Activated CD8-positive, alpha-beta T cell treated with anti-CD3 and anti-CD28 coated beads, Interleukin-2, amount 10 ng/mL, durations not matched to agents 7 days and 5 days (primary cell): ENCODE results near the gene PLPP4. TPM values are rescaled to one million over a fixed set of nuclear protein-coding genes. Genes with fewer than 3 reads are reported as not detected.

Experiments
- ATAC-seq: fragments of 150-1000 bp; cut with Tn5 transposase; one replicate; pipeline ENCODE4 v1.10.0; 2021; ENCODE audit warnings: moderate library complexity
- CTCF ChIA-PET: fragments of 350-600 bp; sonication (Branson Sonifier 250); formaldehyde crosslinking; loops from one replicate; lab custom pipeline; 2021; ENCODE audit warnings: antibody characterized with exemption; lab: Charles Lee
- POLR2A ChIA-PET: fragments of 350-600 bp; sonication (Branson Sonifier 250); formaldehyde crosslinking; loops from one replicate; lab custom pipeline; 2021; ENCODE audit warnings: antibody characterized with exemption; lab: Charles Lee
- DNase-seq: peaks from one replicate; pipeline ENCODE4 v3.0.0-alpha.2; 2020
- H3K27ac Mint-ChIP-seq: one replicate; pipeline ENCODE4 v1.8.0; 2021; ENCODE audit warnings: mild to moderate bottlenecking, mixed read lengths
- H3K27me3 Mint-ChIP-seq: one replicate; pipeline ENCODE4 v1.8.0; 2021; ENCODE audit warnings: low read depth, mixed read lengths
- H3K36me3 Mint-ChIP-seq: one replicate; pipeline ENCODE4 v1.8.0; 2021; ENCODE audit warnings: low read depth, mixed read lengths
- H3K4me1 Mint-ChIP-seq: one replicate; pipeline ENCODE4 v1.8.0; 2021; ENCODE audit warnings: low read depth, mixed read lengths
- H3K4me3 Mint-ChIP-seq: one replicate; pipeline ENCODE4 v1.8.0; 2021; ENCODE audit warnings: mild to moderate bottlenecking, mixed read lengths
- H3K9me3 Mint-ChIP-seq: one replicate; pipeline ENCODE4 v1.8.0; 2022; ENCODE audit warnings: mixed read lengths; ENCODE audit not compliant: insufficient read depth
- total RNA-seq, 2 experiments: library from RNA; stranded (reverse); gene quantifications; one replicate each; pipeline ENCODE4 v1.2.3, GENCODE V29; 2021

Gene PLPP4
- total RNA-seq, 2 experiments from 2014 or later = not detected

DNA sequence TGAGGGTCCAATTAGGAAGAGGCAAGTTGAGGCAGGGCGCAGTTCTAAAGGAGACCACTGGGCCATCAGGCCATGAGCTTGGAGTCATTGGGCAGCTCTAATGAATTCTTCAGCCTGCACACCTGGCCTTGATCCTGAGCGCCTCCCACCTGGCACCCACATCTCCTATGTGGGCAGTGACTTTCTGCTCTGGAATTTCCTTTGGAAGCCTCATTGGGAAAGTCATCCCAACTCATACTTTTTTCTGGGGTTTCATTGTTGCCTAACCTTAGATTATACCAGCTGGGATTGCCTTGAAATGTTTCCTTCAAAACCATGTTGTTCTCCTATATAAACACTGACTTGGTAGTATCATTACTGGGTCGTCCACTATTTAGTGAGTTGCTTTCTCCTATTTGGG lies 54.1 kb downstream of the PLPP4 start:
- no peaks in the 10 kb centered on the region for H3K27me3 Mint-ChIP-seq
- no peak overlapping the region for H3K4me3 Mint-ChIP-seq
- H3K4me1 Mint-ChIP-seq = peaks cover 7% of the 10 kb centered on the region
- no peak for ATAC-seq
- no peak overlapping the region for H3K27ac Mint-ChIP-seq
- ChIA-PET POLR2A (no interaction called here), CTCF (no interaction called here)
- no peaks in the 10 kb centered on the region for H3K9me3 Mint-ChIP-seq
- H3K36me3 Mint-ChIP-seq = no peaks in the 10 kb centered on the region
- DNase-seq = no peak

DNA sequence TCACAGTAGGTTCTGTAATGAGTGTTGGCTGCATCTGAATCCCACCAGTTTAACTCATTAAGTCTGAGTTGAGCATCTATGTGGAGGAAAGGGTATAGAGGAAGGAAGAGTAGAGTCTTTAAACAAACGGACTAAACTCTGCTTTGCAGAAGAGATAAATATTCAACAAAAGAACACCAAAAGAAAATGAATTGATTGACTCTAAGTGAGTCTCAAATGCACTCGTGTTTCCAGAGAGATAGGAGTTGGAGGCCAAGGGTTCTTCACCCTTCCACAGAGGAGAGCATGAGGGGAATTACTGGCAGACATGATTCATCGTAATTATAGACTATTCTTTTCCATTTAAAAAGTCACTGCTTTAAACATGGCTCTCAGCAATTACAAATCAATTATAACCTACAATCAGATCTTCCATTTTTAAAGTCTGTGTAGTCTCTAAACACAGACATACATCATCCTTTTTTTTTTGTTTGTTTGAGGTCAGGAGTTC lies 56.3 kb downstream of the PLPP4 start:
- Mint-ChIP-seq H3K36me3 (no peaks in the 10 kb centered on the region), H3K27ac (no peak overlapping the region), H3K9me3 (no peaks in the 10 kb centered on the region), H3K4me1 (peaks cover 4% of the 10 kb centered on the region), H3K4me3 (no peak overlapping the region), H3K27me3 (no peaks in the 10 kb centered on the region)
- ATAC-seq (no peak), DNase-seq (no peak)
- CTCF ChIA-PET = no interaction called here
- POLR2A ChIA-PET = no interaction called here

DNA sequence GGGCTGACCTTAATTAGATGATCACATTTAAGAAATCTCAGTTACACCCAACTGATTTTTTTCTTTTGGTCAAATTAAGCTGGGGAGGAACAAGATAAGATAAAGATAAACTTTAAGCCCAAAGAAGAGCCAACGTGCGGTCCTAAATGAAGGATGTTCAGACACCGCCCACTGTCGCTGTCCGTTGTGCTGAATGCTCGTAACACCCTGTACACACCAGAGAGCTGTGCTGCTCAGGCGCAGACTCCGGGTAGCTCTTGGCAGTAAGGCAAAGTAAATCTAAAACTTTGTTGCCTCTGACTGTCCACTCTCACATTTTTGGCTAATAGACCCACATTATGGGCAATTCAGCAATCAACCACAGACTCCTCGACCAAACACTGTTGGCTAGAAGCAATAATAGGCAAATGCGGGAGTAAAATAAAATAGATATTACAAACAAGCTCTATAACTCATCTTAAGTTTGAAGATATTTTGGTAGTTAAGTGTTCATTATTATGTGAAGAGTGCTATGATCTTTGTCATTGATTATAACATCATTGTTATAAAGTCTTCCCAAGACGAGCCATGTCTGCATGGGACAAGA lies 57.1 kb downstream of the PLPP4 start:
- Mint-ChIP-seq H3K4me1 (no peaks in the 10 kb centered on the region), H3K36me3 (no peaks in the 10 kb centered on the region), H3K4me3 (no peak overlapping the region), H3K27ac (no peak overlapping the region), H3K27me3 (no peaks in the 10 kb centered on the region), H3K9me3 (no peaks in the 10 kb centered on the region)
- ChIA-PET POLR2A (no interaction called here), CTCF (no interaction called here)
- peak; percentile 57 for DNase-seq
- peak; percentile 47 for ATAC-seq

DNA sequence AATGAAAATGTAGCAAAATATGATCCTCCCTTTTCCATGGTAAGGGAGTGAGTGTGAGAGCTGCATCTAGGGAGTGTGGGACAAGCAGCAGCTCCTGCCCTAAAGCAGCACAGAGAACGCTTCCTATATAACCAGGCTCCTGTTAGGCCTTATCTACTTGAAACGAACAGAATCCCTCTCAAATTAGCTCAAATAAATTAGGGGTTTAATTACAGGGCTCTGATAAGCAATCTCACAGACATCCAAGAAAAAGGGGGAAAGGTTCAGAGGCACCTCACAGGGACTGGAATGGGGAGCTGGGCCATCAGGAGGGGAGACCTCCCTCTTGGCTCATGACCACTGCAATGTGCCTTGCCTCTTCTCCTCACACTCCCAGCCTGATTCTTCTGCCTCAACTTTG lies 57.9 kb downstream of the PLPP4 start:
- CTCF ChIA-PET = no interaction called here
- Mint-ChIP-seq H3K4me1 (no peaks in the 10 kb centered on the region), H3K9me3 (no peaks in the 10 kb centered on the region), H3K4me3 (no peak overlapping the region), H3K27me3 (no peaks in the 10 kb centered on the region), H3K36me3 (no peaks in the 10 kb centered on the region), H3K27ac (no peak overlapping the region)
- POLR2A ChIA-PET = no interaction called here
- ATAC-seq (no peak), DNase-seq (no peak)

DNA sequence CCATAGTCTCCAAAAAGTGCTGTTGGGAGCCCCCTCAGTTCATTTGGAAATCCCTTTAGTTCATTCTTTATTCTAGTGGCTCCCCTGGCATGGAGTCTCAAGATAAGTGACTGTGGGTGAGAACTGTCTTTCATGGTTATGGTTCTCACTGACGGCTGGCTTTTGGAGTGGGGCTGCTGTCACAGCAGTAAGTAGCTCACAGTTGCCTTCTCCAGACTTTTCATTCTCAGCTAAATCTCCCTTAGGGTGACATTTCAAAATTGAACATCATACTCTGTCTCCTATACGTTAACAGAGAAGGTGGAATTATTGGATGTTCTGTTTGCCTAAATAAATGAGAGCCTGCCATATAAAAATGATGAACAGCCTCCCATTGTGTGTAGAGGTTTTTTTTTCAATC lies 58.7 kb downstream of the PLPP4 start:
- ATAC-seq (no peak), DNase-seq (no peak)
- Mint-ChIP-seq H3K27me3 (no peaks in the 10 kb centered on the region), H3K4me3 (no peak overlapping the region), H3K9me3 (no peaks in the 10 kb centered on the region), H3K4me1 (no peaks in the 10 kb centered on the region), H3K27ac (no peak overlapping the region), H3K36me3 (no peaks in the 10 kb centered on the region)
- POLR2A ChIA-PET = no interaction called here
- CTCF ChIA-PET = no interaction called here

DNA sequence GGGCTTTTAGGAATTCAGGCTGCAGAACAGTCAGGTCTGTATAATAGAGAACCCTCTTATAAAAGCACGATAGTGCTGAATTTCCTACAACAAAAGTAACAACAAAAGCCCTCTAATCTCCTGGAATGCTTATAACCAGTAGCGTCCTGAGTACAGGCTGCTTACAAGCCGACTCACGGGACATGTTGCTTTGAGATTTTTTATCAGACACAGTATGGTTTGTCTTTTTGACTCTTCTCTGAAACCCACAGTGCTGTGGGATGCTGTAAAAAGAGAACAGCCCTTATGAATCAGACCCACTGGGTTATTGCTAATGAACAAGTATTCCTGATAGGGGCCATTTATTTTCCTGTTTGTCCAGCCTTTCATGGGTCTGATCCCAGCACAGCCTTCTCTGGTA lies 59.4 kb downstream of the PLPP4 start:
- DNase-seq (no peak), ATAC-seq (no peak)
- H3K27me3 Mint-ChIP-seq = no peaks in the 10 kb centered on the region
- no peak overlapping the region for H3K4me3 Mint-ChIP-seq
- no peaks in the 10 kb centered on the region for H3K9me3 Mint-ChIP-seq
- no peaks in the 10 kb centered on the region for H3K36me3 Mint-ChIP-seq
- H3K27ac Mint-ChIP-seq = no peak overlapping the region
- POLR2A ChIA-PET = no interaction called here
- CTCF ChIA-PET = no interaction called here
- no peaks in the 10 kb centered on the region for H3K4me1 Mint-ChIP-seq

DNA sequence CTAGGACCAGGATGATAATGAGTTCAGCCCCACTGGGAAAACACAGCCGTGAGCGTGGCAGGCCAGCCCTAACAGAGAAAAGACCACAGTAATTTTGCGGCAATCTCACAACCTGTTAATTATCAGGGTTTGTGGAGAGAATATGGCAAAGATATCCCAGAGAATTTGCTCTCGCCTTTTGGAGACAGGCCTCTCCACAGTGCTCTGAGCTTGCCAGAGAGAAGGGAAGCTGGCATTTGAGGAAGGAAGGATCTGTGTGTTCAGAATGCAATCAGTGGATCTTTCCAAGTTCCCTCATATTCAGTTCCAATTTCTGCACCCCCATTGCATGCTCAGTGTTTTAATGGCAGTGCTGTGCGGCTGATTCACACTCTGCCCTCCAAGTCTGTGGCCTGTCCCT lies 60.2 kb downstream of the PLPP4 start:
- Mint-ChIP-seq H3K27ac (no peak overlapping the region), H3K9me3 (no peaks in the 10 kb centered on the region), H3K36me3 (no peaks in the 10 kb centered on the region), H3K4me3 (no peak overlapping the region), H3K27me3 (no peaks in the 10 kb centered on the region), H3K4me1 (no peaks in the 10 kb centered on the region)
- DNase-seq (no peak), ATAC-seq (no peak)
- CTCF ChIA-PET = no interaction called here
- POLR2A ChIA-PET = no interaction called here

DNA sequence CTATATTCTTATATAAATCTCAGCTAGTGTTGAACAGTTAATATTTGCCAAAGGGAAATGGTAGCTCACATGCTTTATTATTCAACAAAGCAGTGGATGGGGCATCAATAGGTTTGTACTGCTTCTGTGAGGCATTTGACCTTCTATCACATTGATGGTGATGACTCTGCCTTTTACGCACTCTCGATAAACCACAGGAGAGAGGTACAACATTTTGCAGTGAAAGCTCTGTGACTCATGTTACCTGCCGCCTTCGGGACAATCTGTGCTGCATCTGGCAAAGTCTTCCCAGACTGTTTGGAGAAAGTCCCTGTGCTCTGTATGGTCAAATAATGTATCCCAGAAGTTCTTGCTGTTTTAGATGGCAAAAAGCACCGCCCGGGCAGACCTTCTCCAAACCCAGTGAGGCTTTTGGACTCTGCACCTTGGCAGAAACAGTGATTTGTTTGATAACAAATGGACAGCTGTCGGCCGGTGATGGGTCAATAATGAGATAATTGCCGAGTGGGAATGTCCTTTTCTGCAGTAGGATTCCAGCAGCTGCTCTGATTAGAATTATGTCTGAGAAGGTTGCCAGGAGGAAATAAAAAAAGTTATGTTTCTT lies 61.0 kb downstream of the PLPP4 start:
- CTCF ChIA-PET = interaction anchor here (0.9 kb wide), 1 partner anchor 60 kb away, joined by 3 read pairs; no protein-coding TSS in a partner anchor
- H3K27ac Mint-ChIP-seq = no peak overlapping the region
- ATAC-seq (no peak), DNase-seq (no peak)
- POLR2A ChIA-PET = no interaction called here
- no peaks in the 10 kb centered on the region for H3K27me3 Mint-ChIP-seq
- no peak overlapping the region for H3K4me3 Mint-ChIP-seq
- H3K4me1 Mint-ChIP-seq = no peaks in the 10 kb centered on the region
- H3K9me3 Mint-ChIP-seq = no peaks in the 10 kb centered on the region
- H3K36me3 Mint-ChIP-seq = no peaks in the 10 kb centered on the region

DNA sequence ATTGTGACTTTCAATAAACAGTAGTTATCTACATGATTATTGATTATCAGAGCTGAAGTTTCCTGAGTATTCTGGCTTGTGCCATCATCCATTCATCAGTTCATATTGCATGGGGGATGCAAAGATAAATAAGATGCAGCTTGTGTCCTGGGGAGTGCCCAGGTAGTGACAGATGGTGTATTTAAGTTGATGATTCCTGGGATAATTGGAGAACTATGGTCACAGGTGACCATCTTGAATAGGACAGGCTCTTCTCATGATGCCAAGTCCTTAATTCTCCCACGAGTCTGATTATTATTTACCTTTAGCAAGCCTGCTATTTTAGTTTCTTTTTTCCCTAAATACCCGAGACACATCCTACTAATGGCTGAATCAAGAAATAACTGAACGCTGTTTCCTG lies 64.9 kb downstream of the PLPP4 start:
- H3K4me1 Mint-ChIP-seq = no peaks in the 10 kb centered on the region
- no peaks in the 10 kb centered on the region for H3K36me3 Mint-ChIP-seq
- H3K27ac Mint-ChIP-seq = no peak overlapping the region
- POLR2A ChIA-PET = no interaction called here
- no peak overlapping the region for H3K4me3 Mint-ChIP-seq
- no peaks in the 10 kb centered on the region for H3K27me3 Mint-ChIP-seq
- no peak for DNase-seq
- ATAC-seq = no peak
- H3K9me3 Mint-ChIP-seq = no peaks in the 10 kb centered on the region
- CTCF ChIA-PET = no interaction called here

DNA sequence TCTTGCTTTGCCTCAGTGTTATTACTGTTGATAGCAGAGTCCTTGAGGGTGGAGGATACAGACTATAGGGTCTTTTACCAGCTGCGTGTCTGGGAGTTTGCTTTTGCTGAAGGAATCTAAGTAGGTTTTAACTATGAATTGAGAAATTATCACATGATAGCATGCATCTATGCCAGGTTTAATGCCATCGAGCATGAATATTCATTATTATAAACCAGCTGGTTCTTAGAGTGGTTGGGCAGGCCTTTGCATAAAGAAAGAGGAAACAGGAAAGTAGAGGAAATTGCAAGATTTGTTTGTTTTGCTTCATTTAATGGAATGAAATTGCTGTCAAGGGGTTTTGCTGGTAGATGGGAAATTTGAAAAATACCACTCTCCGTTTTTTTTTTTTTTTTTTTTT lies 70.7 kb downstream of the PLPP4 start:
- no peaks in the 10 kb centered on the region for H3K27me3 Mint-ChIP-seq
- no peak for ATAC-seq
- H3K9me3 Mint-ChIP-seq = no peaks in the 10 kb centered on the region
- H3K4me3 Mint-ChIP-seq = no peak overlapping the region
- no peaks in the 10 kb centered on the region for H3K4me1 Mint-ChIP-seq
- no peak for DNase-seq
- ChIA-PET POLR2A (no interaction called here), CTCF (no interaction called here)
- no peak overlapping the region for H3K27ac Mint-ChIP-seq
- H3K36me3 Mint-ChIP-seq = no peaks in the 10 kb centered on the region

DNA sequence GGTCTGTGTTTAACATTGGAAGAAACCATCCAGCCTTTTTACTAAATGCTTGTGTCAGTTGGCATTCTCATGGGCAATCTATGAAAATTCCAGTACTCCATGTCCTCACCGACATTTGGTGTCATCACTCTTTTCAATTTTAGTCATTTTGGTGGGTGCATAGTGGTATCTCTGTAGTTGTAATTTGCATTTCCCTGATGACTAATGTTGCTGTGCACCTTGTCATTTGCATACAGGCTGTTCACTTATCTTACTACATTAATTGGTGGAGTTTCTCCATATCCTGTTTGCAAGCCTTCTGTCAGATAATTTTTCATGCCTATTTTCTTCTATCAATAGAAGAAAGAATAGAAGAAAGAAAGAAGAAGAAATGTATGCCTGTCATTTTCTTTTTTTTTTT lies 73.7 kb downstream of the PLPP4 start:
- no peaks in the 10 kb centered on the region for H3K9me3 Mint-ChIP-seq
- ChIA-PET CTCF (no interaction called here), POLR2A (no interaction called here)

DNA sequence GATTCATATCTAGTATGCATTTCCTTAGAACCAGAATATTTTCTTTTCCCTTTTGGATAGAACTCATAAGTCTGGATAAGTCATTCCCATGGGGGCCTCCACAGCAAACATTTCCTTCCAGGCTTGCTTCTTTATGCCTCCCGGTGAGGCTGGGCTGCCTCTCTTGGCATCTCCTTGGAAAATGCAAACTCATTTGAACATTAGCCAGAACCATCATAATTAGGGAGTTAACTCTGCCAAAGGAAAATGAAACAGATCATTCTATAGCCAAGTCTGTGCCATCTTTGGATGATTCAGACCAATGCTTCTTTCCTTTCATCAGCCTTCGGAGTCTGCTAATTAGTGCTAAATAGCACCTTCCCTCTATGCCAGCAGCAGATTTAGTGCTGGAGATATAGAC lies 81.1 kb downstream of the PLPP4 start:
- no peaks in the 10 kb centered on the region for H3K4me1 Mint-ChIP-seq
- ChIA-PET POLR2A (no interaction called here), CTCF (no interaction called here)
- ATAC-seq = no peak
- no peaks in the 10 kb centered on the region for H3K27me3 Mint-ChIP-seq
- no peaks in the 10 kb centered on the region for H3K36me3 Mint-ChIP-seq
- no peaks in the 10 kb centered on the region for H3K9me3 Mint-ChIP-seq
- no peak overlapping the region for H3K4me3 Mint-ChIP-seq
- H3K27ac Mint-ChIP-seq = no peak overlapping the region
- no peak for DNase-seq

More for the DNA sequence above, 73.7 kb downstream of the PLPP4 start:
- no peak overlapping the region for H3K4me3 Mint-ChIP-seq
- no peaks in the 10 kb centered on the region for H3K36me3 Mint-ChIP-seq
- no peak for DNase-seq
- H3K27me3 Mint-ChIP-seq = no peaks in the 10 kb centered on the region
- no peaks in the 10 kb centered on the region for H3K4me1 Mint-ChIP-seq
- ATAC-seq = no peak
- no peak overlapping the region for H3K27ac Mint-ChIP-seq

DNA sequence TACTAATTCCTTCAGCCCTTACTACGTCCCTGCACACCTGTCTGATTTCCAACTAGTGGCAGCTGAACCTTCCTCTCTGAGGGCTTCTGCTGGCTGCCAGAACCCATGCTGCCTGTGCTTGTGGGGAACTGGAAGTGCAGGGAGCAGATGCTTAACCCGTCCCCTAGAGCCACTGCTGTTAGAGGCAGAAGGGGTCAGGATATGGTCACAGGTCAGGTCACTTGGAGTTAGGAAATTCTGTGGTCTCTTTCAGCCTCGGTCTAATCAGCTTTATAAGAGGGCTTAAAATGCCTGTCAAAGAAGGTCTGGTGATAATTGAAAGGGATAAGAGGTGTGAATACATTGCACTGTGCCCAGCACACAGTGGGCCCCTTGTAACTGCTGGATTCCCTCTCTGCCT lies 82.0 kb downstream of the PLPP4 start:
- Mint-ChIP-seq H3K9me3 (no peaks in the 10 kb centered on the region), H3K27ac (no peak overlapping the region), H3K4me1 (no peaks in the 10 kb centered on the region), H3K36me3 (no peaks in the 10 kb centered on the region), H3K27me3 (no peaks in the 10 kb centered on the region), H3K4me3 (no peak overlapping the region)
- POLR2A ChIA-PET = no interaction called here
- DNase-seq = no peak
- ATAC-seq = no peak
- CTCF ChIA-PET = no interaction called here
